GM19328 (cell line): ENCODE results near the gene DEGS1.
A peak's percentile ranks its signal among the peaks of the same experiment; 100 is the strongest.

ENCODE experiments used
- ATAC-seq: cut with Tn5 transposase; IDR thresholded peaks from one replicate; pipeline ENCODE4 v1.9.1; 2021; ENCODE audit warnings: mild to moderate bottlenecking, moderate library complexity; ENCODE audit not compliant: unreplicated experiment

The DEGS1 gene

GRCh38 chr1:224182866-224183590, at the start of gene DEGS1:
Gene DEGS1 (plus strand): TSS chr1:224183240. CDS start chr1:224183337, 97 bp downstream.
- peak; percentile 57 for ATAC-seq

GRCh38 chr1:224133741-224134299, 49.2 kb upstream of the DEGS1 start:
- ATAC-seq = no peak

GRCh38 chr1:224137518-224137917, 45.5 kb upstream of the DEGS1 start:
- ATAC-seq = no peak

GRCh38 chr1:224138198-224138597, 44.8 kb upstream of the DEGS1 start:
- no peak for ATAC-seq

GRCh38 chr1:224141693-224142092, 41.3 kb upstream of the DEGS1 start:
- ATAC-seq = no peak

GRCh38 chr1:224149709-224150108, 33.3 kb upstream of the DEGS1 start:
- ATAC-seq = no peak

- no peak for ATAC-seq
These were observed 31.9 kb upstream of the DEGS1 start for GRCh38 chr1:224151117-224151516.

GRCh38 chr1:224157316-224157715, 25.7 kb upstream of the DEGS1 start:
- ATAC-seq = no peak

- no peak for ATAC-seq
These were observed 23.5 kb upstream of the DEGS1 start for GRCh38 chr1:224159541-224159940.

- no peak for ATAC-seq
These were observed 22.8 kb upstream of the DEGS1 start for GRCh38 chr1:224160171-224160682.

- no peak for ATAC-seq
These were observed 20.3 kb upstream of the DEGS1 start for GRCh38 chr1:224162768-224163167.

- ATAC-seq = no peak
These were observed 19.7 kb upstream of the DEGS1 start for GRCh38 chr1:224163311-224163710.

- ATAC-seq = peak; percentile 87
These were observed 14.1 kb upstream of the DEGS1 start for GRCh38 chr1:224168859-224169380.

GRCh38 chr1:224169718-224170270, 13.2 kb upstream of the DEGS1 start:
- ATAC-seq = no peak

GRCh38 chr1:224170343-224170742, 12.7 kb upstream of the DEGS1 start:
- ATAC-seq = no peak

- ATAC-seq = no peak
These were observed 12.1 kb upstream of the DEGS1 start for GRCh38 chr1:224170748-224171478.

GRCh38 chr1:224172229-224172628, 10.8 kb upstream of the DEGS1 start:
- no peak for ATAC-seq

GRCh38 chr1:224173523-224173922, 9.5 kb upstream of the DEGS1 start:
- no peak for ATAC-seq

GRCh38 chr1:224175617-224176016, 7.4 kb upstream of the DEGS1 start:
- ATAC-seq = no peak

GRCh38 chr1:224177356-224177999, 5.6 kb upstream of the DEGS1 start:
- ATAC-seq = no peak

- no peak for ATAC-seq
These were observed 4.1 kb upstream of the DEGS1 start for GRCh38 chr1:224178894-224179293.
